HG03469 (cell line): Measurements from ENCODE around the gene MAP2K6.

Experiments
- ATAC-seq: cut with Tn5 transposase; IDR thresholded peaks from one replicate; pipeline ENCODE4 v1.9.1; 2021; ENCODE audit warnings: mild to moderate bottlenecking, moderate library complexity, moderate number of reproducible peaks; ENCODE audit not compliant: unreplicated experiment

The MAP2K6 gene

DNA sequence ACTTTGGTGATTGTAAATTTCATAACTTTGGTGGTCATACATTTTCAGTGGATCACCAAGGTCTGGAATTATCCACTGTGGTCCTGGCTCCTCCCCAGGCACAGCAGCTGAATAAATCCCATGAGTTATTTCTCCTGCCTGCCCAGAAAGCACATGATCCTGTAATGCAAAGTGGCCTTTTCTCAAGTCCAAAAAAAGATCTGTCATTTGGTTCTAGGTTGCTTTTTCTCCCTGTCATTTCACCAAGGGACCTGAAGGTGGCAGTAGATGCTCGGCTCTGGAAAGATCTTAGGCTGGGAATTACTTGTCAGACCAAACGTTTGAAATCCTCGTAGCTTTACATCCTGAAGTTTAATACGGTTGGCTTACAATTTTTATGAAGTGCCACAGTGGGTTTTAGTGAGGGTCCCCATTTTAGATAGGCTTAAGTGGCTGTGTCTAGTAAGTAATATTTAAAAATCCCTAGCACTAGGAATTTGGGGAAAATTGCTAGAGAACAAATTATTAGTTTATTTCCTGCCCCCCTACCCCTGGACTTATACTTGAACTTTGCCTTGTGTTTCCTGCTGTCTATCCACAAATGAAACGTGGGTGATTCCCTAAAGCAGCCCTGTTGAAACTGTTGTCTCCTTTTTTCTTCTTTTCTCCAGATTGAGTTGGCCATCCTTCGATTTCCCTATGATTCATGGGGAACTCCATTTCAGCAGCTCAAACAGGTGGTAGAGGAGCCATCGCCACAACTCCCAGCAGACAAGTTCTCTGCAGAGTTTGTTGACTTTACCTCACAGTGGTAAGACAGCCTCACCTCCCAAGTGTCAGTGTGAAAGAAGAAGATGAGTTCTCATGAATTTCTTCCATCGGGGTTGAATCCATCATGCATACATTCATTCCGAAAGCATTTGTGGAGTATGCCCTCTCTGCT lies 111.7 kb downstream of the MAP2K6 start:
- no peak for ATAC-seq

DNA sequence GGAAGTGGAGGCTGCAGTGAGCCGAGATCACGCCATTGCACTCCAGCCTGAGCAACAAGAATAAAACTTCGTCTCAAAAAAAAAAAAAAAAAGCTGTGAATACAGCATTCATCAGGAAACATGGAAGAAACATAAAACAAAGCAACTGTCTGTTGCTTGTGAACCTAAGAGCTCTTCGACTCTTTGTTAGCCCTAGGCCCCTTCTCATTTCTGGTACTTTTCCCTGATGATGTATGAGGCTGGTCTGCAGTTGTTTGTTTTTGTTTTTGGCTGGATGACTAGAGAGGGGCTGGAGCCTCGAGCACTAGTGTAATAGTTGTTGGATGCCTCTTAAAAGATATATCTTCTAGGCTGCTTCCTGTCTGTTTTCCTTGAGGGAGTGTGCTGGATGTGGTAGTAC lies 113.5 kb downstream of the MAP2K6 start:
- ATAC-seq: no peak

DNA sequence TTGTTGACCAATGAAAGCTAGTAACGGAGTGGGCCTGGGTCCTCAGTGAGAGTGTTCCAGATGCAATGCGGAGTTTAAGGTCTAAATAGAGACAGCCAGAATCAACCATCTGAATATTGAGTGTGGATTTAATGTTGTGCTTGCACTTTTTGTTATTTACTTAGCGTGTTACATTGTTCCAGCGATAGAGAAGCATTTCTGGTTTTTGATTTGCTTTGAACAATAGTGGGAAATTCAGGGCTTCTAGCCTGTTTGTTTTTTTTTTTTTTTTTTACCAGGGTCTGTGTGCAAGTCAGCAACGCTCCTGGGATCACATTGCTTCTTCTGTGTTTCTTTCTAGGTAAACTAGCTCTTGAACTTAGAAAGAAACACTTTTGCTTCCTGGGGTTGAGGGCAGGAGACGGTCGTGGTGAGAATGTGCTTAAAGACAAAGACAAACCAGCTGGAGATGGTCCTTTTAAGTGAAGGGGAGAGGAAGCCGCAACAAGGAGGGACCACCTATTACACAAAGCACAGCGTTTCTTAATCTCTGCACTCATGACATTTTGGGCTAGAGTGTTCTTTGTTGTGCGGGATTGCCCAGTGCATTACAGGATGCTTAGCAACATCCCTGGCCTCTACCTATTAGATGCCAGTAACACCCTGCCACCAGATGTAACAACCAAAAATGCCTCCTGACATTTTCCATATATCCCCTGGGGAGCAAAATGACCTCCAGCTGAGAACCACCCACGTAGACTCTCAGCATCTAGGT lies 119.2 kb downstream of the MAP2K6 start:
- no peak for ATAC-seq

DNA sequence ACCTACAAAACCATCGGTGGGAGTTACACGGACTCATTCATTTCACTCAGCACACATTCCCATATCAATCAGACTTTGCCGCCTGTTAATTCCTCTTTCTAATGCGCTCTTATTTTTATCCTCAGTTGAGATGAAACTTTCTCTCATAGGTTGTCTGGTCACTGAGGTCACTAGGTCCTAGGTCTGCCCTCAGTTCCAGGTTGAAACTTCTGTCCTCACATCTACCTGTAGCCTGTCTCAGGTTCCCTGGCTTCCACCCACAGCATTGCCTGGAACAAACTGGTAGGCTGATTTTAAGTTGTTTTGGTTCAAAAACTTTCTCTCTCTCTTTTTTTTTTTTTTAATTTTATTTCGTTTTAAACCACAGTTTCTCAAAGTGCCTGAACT lies 119.7 kb downstream of the MAP2K6 start:
- ATAC-seq: no peak

DNA sequence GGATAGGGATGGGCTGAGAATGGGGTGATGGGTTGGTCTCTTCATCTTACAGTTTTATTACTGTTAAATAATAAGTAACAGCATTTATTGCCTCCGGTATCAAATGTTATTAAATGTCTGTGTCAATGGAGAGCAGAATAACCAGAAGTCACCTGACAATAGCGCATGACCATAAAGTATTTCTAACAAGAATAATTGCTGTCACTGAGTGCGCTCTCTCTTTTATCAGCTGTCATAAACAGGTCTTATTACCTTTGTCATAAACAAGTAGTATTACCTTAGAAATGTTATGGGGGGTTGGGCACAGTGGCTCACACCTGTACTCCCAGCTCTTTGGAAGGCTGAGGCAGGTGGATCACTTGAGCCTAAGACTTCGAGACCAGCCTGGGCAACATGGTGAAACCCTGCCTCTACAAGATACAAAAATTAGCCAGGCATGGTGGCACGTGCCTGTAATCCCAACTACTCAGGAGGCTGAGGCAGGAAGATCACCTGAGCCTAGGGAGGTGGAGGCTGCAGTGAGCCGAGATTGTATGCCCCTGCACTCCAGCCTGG lies 120.6 kb downstream of the MAP2K6 start:
- no peak for ATAC-seq

DNA sequence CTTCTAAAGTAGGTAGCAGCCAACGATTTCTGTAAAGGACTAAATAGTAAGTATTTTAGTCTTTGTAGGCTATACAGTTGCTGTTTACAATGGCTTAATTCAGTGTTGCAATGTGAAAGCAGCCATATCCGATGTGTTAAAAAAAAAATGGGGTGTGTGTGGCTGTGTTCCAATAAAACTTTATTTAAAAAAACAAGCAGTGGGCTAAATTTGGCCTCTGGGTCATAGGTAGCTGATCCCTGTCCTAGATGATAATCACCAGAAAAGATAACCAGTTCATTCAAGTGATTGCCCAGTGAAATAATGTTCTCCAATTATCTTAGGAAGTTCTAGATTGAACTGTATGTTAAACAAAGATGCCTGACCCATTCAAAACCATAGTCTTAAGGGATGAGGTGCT lies 124.3 kb downstream of the MAP2K6 start:
- ATAC-seq: no peak

DNA sequence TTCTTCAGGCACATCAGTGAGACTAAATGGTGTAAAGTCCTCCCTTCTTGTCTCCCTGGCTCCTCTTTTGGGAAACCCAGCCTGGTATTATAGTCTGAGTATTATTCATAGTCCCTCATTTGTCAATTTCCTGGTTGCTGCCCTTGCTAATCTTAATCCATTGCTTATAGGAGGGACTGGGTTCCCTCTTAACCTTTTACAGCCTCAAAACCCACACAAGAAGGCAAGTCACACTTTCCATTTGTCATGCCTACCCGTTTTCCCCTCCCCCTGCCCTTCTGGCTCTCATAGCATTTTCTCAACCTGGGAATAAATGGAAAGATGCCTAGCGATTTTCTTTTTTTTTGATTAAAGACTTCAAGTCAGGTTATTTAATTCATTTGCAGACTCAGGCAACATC lies 124.8 kb downstream of the MAP2K6 start:
- ATAC-seq: no peak

DNA sequence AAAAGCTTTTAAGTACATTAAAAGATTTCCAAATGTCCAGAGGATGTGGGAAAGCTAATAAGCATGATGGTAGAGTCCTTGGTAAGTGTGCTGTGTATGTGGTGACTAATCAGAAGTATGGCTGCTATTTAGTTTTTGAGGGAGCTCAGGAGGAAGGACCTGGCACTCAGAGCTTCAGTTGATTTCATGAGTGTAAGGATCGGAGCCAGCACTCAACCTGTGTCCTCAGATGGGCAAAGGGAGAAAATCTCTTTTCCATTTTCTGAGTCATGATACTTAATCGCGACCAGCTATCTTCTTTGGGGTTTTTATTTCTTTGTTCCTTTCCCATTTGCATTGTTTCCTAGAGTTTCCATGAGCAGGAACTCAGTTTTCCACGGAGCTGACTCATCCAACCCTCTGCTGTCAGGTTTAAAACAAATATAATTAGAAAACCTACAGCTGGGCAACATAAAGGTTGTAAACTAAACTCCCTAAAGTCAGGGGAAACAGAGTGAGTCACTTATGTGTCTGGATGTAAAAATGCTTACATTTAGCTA lies 125.4 kb downstream of the MAP2K6 start:
- ATAC-seq: no peak

DNA sequence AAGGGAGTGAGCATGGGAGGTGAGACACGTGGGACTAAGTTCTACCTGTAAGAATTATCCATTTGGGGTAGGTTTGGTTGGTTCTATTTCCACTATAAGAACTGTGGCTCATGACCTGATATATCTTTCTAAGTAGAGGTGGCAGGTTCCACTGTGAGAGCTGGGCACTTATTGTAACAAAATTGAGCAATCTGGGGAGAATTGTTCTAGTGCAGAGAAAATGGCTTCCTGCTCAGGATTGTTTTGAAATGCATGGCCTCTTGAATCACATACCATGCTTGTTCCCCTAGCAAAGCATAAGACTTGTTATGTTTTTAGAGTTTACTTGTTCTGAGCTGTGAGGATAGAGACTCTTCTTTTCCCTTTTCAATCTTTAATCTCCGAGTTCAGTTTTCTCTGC lies 125.9 kb downstream of the MAP2K6 start:
- ATAC-seq: no peak

DNA sequence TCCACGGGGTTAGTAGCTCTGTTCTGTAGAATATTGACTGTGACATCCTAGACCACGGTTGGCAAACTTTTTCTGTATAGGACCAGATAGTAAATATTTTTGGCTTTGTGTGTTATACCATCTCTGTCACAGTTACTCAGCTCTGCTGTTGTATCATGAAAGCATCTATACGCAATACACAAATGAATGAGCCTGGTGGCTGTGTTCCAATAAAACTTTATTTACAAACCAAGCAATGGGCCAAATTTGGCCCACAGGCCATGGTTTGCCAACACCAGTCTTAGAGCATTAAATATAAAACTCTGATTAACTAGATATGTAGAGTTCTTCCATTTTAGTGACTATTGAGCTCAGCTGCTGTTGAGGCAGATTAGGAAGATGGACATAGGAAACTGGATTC lies 132.7 kb downstream of the MAP2K6 start:
- no peak for ATAC-seq

DNA sequence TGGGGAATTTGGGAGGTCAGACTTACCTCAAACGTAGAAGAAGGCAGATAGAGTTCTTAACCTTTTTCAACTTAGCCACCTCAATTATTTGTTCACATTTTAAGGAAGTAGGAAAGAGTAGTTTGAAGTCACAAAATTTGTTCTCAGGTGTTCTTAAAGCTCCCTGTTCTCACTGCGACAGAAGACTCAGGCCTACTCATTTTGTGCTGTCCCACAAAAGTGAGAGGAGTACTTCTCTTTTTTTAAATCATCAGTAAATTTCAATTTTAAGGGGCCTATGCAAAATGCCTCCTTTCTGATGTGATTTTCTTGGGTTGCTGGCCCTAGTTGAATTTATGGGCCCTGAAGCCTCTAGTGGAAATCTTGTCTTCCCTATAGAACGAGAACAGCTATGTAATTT lies 133.4 kb downstream of the MAP2K6 start:
- ATAC-seq: peak; percentile 62

DNA sequence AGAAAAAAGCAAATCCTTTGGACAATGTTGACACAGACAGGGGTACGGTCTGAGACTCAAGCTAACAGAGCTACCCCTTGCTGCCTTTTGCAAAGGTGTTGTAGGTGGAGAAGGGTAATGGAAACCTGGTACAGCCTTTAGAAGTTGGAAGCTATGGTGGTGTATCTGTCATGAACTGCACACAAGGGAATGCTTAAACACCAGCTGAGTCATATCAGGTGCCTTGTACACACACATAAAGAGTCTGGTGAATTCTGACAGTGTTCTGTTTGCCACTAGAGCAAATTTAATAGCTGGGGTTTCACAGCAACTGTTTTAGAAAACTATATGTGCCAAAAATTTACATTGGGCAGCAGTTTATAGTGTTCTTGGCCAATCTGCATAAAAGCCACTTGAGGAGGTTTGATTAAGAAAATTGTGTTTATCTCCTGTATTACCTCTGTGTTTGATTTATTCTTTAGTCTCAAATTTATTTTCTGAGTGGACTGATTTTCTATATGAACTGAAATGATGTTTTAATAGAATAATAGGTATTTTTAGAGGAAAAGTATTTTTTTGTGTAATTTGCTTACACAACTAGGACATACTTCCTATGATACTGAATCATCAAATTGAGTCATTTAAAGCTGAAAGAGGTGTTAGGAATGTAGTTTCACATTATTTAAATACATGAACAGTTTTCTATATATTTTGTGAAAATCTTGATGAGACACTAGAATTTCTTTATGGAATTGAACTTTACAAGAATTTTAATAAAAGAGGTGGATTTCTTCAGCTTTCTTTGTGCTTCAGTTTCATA lies 136.9 kb downstream of the MAP2K6 start:
- ATAC-seq: no peak

DNA sequence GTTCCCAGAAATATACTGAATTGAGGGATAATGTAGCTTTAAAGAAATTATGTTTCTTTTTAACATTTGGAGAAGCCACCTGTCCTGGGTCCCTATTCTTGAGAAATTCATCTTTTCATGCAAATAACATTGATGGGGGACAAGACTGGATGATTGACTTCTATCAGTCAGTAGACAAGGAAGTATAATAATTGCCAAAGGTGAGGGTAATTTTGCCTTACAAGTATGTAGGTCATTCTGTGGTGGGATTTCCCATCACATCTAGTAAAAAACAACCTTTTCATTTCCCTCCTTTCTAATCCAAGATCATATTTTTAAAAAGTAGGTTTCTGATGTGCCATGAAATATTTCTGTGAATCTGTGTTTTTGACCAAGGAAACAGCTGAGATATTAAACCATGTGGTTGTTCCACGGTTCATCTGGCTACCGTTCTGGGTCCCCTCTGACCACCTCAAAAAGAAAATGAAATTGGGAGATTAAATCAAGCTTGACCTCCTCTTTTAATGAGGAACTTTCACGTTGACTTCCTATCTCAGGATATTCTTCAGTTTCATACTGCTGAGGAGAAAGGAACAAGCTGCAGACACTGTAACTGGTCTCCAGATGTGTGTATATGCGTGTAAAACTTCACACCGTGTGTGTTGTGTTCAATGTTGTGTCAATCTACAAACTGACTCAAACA lies 138.6 kb downstream of the MAP2K6 start:
- ATAC-seq: no peak

DNA sequence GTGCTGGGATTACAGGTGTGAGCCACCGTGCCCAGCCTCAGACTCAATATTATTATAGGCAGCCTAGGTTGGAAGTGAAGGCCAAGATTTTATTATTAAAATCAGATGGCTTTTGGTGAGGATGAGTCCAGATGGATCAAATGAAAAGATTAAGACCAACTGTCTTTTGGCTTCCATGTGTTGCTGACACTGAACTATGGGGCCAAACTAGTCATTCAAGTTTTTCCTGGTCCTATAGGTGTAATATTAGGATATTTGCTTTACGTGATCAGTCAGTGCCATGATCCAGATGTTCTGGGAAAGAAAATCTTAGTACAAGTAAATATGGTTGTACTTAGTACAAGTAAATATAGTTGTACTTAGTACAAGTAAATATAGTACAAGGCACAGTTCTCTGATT lies 140.6 kb downstream of the MAP2K6 start:
- no peak for ATAC-seq

DNA sequence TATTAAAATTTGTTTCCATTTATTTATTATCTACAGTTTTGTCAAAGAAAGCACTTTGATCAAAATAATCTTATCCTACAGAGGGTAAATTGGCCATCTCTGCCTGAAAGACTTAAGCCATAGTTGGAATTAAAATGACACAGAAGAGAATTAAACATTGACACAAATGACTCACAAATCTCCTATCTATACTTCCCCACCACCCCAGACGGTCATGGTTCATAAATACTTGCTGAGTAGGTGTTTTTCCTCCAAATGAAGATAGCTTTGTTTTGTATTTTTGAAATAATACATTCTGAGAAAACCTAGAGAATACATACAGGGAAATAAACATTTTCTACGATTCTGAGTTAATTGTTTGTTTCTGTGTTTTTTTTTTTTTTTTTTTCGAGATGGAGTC lies 142.8 kb downstream of the MAP2K6 start:
- no peak for ATAC-seq

DNA sequence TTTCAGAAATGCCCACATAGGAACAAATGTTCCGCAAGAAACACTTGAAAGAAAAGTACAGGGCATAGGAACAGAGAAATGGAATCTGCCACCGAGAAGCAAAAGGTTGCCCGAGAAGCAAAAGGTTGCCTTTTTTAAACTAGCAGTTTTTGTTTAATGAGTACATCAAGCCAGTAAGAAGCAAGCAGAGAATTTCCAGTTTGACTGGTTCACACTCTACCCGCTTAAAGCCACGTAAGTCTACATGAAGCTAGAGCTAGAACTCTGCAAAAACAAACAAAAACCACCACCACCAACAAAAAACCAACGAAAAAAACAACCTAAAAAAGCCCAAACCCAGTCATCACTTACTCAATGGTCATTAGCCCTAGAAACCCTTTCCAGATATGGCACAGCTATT lies 144.3 kb downstream of the MAP2K6 start:
- ATAC-seq: no peak

DNA sequence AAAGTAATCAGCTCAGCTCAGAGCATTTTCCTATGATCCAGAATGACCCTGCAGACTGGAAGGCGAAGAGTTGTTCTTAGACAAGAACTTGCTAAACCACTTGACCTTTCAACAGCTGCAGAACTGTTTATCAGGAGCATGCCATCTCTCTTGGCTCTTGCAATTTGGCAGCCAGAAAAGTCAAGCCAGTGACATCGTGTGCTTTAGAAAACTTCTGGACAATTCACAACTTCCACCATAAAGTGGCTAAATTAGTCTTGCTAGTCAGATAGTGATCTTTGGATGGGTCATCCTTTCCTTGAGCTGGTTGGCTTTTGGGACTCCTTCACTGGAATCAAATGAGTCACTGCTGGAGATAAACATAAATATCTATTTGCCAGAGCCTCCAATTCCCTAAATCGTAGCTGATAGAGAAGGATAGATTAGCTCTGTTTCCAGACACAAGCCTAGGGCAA lies 146.5 kb downstream of the MAP2K6 start:
- ATAC-seq: no peak

DNA sequence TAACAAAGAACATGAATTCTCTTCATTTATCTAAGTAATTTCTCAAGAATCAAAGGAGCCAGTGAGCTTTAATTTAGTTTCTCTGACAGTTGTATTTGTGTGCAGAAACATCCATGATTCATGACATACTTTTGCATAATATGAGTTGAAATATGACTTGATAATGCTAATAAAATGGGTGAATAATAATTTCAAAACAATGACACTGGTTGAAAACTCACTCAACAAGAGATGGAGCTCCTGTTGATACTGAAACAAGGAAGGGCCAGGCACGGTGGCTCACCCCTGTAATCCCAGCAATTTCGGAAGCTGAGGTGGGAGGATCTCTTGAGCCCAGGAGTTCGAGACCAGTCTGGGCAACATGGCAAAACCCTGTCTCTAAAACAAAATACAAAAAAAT lies 147.0 kb downstream of the MAP2K6 start:
- ATAC-seq: no peak

DNA sequence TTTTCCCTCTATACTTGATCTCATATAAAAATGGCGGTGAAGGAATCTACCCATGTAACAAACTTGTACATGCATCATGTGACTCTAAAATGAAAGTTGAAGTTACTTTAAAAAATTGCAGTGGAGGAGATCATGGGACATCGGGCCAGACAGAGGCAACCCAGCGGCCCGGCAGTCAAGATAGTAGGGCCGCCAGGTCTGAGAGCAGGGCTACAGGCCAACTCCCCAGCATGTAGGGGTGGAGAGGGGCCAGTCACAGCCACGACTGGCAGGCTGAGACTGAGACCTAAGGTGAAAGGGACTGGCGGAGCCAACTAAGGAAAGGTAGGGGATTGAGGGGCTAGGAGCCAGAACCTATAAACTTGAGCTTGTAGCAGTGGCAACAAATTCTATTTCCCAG lies 150.9 kb downstream of the MAP2K6 start:
- ATAC-seq: no peak

DNA sequence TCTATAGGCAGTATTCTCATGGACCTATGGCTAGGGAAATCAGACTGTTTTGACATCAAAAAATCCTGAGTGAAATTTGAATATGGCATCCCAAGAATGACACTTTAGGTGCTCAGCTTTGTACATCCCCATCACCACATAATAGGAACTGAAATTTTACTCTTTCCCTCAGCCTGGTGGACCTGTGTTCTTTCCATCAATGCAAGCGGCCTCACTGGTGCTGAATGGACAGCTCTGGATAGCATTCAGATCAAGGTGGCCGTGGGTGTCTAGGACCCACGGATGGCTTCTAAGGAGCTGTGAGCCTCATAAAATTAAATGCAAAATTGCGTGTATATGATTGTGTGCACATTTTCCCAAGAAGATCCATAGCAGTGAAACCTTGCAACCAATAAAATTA lies 152.6 kb downstream of the MAP2K6 start:
- no peak for ATAC-seq
